GM12892 (cell line): ENCODE data around the gene WWOX.

Source experiments
- POLR2A ChIP-seq: IDR thresholded peaks from 2 replicates; pipeline ENCODE4 v1.6.1; 2011; ENCODE audit warnings: low read depth, low read length, control low read depth
- POLR2AphosphoS5 ChIP-seq: IDR thresholded peaks from 2 replicates; pipeline ENCODE4 v1.6.1; 2011; ENCODE audit warnings: low read depth, low read length, control low read depth
- TAF1 ChIP-seq: IDR thresholded peaks from 2 replicates; pipeline ENCODE4 v1.6.1; 2011; ENCODE audit warnings: low read depth, mild to moderate bottlenecking, control low read depth, low read length, borderline replicate concordance

DNA sequence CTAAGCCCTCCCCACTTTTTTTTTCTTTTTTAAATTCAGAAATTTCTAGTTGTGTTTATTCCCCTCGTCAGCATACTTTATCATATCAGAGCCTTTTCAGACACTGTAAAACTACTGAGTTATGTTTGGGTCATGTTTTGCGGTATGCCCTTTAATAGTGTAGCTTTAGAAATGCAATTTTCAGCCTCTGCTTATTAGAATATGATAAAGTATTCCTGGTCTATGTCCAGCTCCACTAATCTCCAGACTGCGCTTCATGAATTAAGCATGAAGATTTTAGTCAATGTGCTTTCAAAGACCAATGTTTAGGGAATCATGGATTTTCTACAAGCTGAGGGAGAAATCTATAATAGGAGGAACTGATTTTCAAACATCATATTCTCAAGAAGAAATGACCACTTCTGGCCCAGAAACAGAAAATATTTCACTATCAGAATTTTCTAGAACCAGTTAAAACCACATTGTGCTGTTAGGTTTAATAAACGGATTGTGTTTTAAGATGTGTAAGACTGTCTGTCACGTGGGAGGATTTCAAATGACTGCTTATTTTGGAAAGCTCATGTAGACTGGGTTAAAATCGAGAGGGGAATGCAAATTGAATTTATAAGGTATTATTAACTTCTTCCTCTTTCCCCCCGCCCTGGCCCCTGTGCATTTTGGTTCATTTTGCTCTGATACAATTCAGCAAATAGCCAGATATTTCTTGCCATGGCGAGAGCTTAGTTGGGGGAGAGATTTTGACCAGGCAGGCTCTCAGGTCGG is 498.5 kb downstream of the WWOX start:
- TF ChIP-seq POLR2A (no peak), TAF1 (no peak), POLR2AphosphoS5 (no peak)
